OCI-LY1 (cell line): Measurements from ENCODE around the gene FOXN3.

Experiments
- H2AFZ ChIP-seq: fragments of 200-600 bp; sonication (generic), shearing (Covaris generic); 2 replicates; pipeline ENCODE4 v1.6.0; 2014; ENCODE audit warnings: antibody characterized with exemption, mild to moderate bottlenecking, low read length
- H3F3A ChIP-seq: fragments of 200-600 bp; sonication (generic), shearing (Covaris generic); 2 replicates; pipeline ENCODE4 v1.6.0; 2014; ENCODE audit warnings: mild to moderate bottlenecking, antibody characterized with exemption, low read length, moderate library complexity; ENCODE audit not compliant: insufficient read depth
- H3K27ac ChIP-seq: fragments of 200-600 bp; sonication (generic); 2 replicates; pipeline ENCODE4 v1.5.1; 2014; ENCODE audit warnings: low read length, mixed run types, mild to moderate bottlenecking, low read depth; ENCODE audit not compliant: poor library complexity, severe bottlenecking
- H3K27me3 ChIP-seq: fragments of 200-600 bp; sonication (generic); 2 replicates; pipeline ENCODE4 v1.6.0; 2014; ENCODE audit warnings: antibody characterized with exemption, mild to moderate bottlenecking, low read length, moderate library complexity; ENCODE audit not compliant: insufficient read depth
- H3K36me3 ChIP-seq: fragments of 200-600 bp; sonication (generic); 2 replicates; pipeline ENCODE4 v1.6.1; 2014; ENCODE audit warnings: mild to moderate bottlenecking, antibody characterized with exemption, low read length, moderate library complexity, mixed read lengths; ENCODE audit not compliant: insufficient read depth
- H3K4me1 ChIP-seq: fragments of 200-600 bp; sonication (generic); 2 replicates; pipeline ENCODE4 v1.5.1; 2014; ENCODE audit warnings: mild to moderate bottlenecking, low read length, moderate library complexity; ENCODE audit not compliant: insufficient read depth, severe bottlenecking
- H3K4me2 ChIP-seq: fragments of 200-600 bp; sonication (generic), shearing (Covaris generic); 2 replicates; pipeline ENCODE4 v1.6.1; 2014; ENCODE audit warnings: low read length
- H3K4me3 ChIP-seq: fragments of 200-600 bp; sonication (generic); 2 replicates; pipeline ENCODE4 v1.5.1; 2014; ENCODE audit warnings: low read length, low read depth, mild to moderate bottlenecking, mixed read lengths; ENCODE audit not compliant: poor library complexity, severe bottlenecking
- H3K79me2 ChIP-seq: fragments of 200-600 bp; shearing (Covaris generic); 2 replicates; pipeline ENCODE4 v1.6.1; 2016; ENCODE audit warnings: mixed run types, low read length, mixed read lengths; ENCODE audit not compliant: insufficient read depth
- H3K9ac ChIP-seq: fragments of 200-600 bp; sonication (generic), shearing (Covaris generic); 2 replicates; pipeline ENCODE4 v1.6.1; 2014; ENCODE audit warnings: mild to moderate bottlenecking, low read length, mixed read lengths
- H3K9me2 ChIP-seq: fragments of 200-600 bp; sonication (generic), shearing (Covaris generic); 2 replicates; pipeline ENCODE4 v1.6.1; 2014; ENCODE audit warnings: low read depth, mild to moderate bottlenecking, low read length, mixed read lengths
- H3K9me3 ChIP-seq: fragments of 200-600 bp; shearing (Covaris generic); 2 replicates; pipeline ENCODE4 v1.6.1; 2014; ENCODE audit warnings: low read length, mixed read lengths
- H4K20me1 ChIP-seq: fragments of 200-600 bp; sonication (generic), shearing (Covaris generic); 2 replicates; pipeline ENCODE4 v1.6.0; 2016; ENCODE audit warnings: mild to moderate bottlenecking, low read length; ENCODE audit not compliant: insufficient read depth
- EZH2 ChIP-seq: fragments of 200-600 bp; sonication (generic), shearing (Covaris generic); IDR thresholded peaks from 2 replicates; pipeline ENCODE4 v1.8.0; 2017; ENCODE audit warnings: borderline replicate concordance, mixed run types, mild to moderate bottlenecking, antibody characterized with exemption, low read length, moderate library complexity, mixed read lengths
- TF ChIP-seq, protein P1 (sequence below): fragments of 200-600 bp; sonication (generic), shearing (Covaris generic); IDR thresholded peaks from 2 replicates; pipeline ENCODE4 v1.5.1; 2017; ENCODE audit warnings: mild to moderate bottlenecking, antibody characterized with exemption, low read length, moderate library complexity, mixed read lengths

Gene FOXN3

DNA sequence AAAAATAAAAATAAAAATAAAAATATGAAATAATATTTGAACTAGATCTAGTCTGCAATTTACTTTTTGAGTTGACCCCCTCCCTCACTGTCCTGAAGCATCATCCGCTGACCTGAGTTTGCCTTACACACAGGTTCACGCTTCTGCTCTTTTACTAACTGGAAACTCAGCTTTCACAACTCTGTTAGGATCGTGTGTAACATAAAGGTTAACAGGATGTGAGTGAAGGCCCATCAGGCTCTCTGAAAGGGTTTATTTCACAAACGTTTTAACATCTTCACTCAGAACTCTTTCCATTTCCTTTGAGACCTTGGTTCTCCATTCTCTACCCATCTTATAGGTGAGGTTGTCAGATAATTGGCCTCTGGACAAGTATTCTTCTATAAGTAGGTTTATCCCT, 191.4 kb downstream of the FOXN3 start:
- Histone ChIP-seq H3K79me2 (no peaks in the 10 kb centered on the region), H4K20me1 (no peaks in the 10 kb centered on the region), H3K9ac (no peak overlapping the region), H3K4me3 (no peak overlapping the region), H3K27ac (no peak overlapping the region), H3K4me2 (no peak overlapping the region), H3K9me2 (no peaks in the 10 kb centered on the region), H3F3A (no peaks in the 10 kb centered on the region), H2AFZ (no peak overlapping the region), H3K27me3 (no peaks in the 10 kb centered on the region), H3K9me3 (no peaks in the 10 kb centered on the region), H3K36me3 (no peaks in the 10 kb centered on the region), H3K4me1 (peaks cover 5% of the 10 kb centered on the region)
- TF ChIP-seq, protein P1, sequence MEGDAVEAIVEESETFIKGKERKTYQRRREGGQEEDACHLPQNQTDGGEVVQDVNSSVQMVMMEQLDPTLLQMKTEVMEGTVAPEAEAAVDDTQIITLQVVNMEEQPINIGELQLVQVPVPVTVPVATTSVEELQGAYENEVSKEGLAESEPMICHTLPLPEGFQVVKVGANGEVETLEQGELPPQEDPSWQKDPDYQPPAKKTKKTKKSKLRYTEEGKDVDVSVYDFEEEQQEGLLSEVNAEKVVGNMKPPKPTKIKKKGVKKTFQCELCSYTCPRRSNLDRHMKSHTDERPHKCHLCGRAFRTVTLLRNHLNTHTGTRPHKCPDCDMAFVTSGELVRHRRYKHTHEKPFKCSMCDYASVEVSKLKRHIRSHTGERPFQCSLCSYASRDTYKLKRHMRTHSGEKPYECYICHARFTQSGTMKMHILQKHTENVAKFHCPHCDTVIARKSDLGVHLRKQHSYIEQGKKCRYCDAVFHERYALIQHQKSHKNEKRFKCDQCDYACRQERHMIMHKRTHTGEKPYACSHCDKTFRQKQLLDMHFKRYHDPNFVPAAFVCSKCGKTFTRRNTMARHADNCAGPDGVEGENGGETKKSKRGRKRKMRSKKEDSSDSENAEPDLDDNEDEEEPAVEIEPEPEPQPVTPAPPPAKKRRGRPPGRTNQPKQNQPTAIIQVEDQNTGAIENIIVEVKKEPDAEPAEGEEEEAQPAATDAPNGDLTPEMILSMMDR: no peak
- TF ChIP-seq EZH2: no peak

DNA sequence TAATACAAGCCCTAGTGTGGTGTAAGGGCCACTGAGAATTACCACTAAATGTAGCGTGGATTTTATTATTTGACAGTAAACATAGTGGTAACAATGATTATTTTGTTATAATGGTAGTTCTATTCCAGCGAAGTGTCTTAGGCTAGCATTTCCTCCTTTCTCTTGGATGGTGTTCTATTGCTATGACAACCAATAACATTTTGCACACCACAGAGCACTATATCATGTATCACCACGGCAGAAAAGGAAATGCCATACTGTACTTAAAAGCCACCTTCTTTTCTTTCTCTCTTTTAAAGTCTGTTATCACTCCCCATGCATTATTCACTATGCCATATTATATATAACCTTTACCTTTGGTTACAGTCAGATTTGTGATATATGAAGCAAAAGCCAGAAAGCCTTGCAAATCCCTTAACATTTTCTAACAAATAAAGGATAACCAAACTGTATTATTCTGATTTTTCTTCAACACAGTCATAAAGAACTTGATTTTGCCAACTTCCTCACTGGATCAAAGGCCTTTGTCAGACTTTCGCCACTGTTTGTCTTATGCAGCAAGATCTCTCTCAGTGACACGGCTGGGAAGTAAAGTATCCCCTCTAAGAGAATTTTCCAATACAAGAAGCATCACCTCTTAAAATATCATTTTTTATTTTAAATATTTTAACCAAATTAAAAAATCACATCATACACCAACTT, 195.8 kb downstream of the FOXN3 start:
- Histone ChIP-seq H3K27me3 (no peaks in the 10 kb centered on the region), H4K20me1 (no peaks in the 10 kb centered on the region), H3K4me3 (no peak overlapping the region), H3K27ac (no peak overlapping the region), H3F3A (no peaks in the 10 kb centered on the region), H3K9me3 (no peaks in the 10 kb centered on the region), H3K9me2 (no peaks in the 10 kb centered on the region), H3K79me2 (no peaks in the 10 kb centered on the region), H3K4me2 (no peak overlapping the region), H3K36me3 (peaks cover 7% of the 10 kb centered on the region; the same call in 1 of the 2 replicates), H2AFZ (no peak overlapping the region), H3K4me1 (peaks cover 5% of the 10 kb centered on the region), H3K9ac (no peak overlapping the region)
- TF ChIP-seq, protein P1: no peak
- no peak for TF ChIP-seq EZH2

DNA sequence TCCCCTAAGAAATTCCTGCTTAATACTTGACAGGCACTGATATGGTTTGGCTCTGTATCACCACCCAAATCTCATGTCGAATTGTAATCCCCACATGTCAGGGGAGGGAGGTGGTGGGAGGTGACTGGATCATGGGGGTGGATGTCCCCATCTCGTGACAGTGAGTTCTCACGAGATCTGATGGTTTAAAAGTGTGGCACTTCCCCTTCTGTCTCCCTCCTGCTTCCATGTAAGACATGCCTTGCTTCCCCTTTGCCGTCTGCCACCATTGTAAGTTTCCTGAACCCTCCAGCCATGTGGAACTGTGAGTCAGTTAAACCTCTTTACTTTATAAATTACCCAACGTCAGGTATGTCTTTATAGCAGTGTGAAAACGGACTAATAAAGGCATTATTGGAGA, 198.0 kb downstream of the FOXN3 start:
- H3K36me3 ChIP-seq: peaks cover 7% of the 10 kb centered on the region; the same call in 1 of the 2 replicates
- peaks cover 5% of the 10 kb centered on the region for H3K4me1 ChIP-seq
- no peaks in the 10 kb centered on the region for H3K9me2 ChIP-seq
- no peaks in the 10 kb centered on the region for H3K27me3 ChIP-seq
- H3F3A ChIP-seq: no peaks in the 10 kb centered on the region
- no peaks in the 10 kb centered on the region for H4K20me1 ChIP-seq
- no peaks in the 10 kb centered on the region for H3K9me3 ChIP-seq
- no peaks in the 10 kb centered on the region for H3K79me2 ChIP-seq
- H3K4me2 ChIP-seq: no peak overlapping the region
- H3K9ac ChIP-seq: no peak overlapping the region
- TF ChIP-seq EZH2: no peak
- TF ChIP-seq, protein P1: no peak
- H3K27ac ChIP-seq: no peak overlapping the region
- no peak overlapping the region for H2AFZ ChIP-seq
- H3K4me3 ChIP-seq: no peak overlapping the region
